H9 (cell line): Measurements from ENCODE around the gene DEPDC5. TPM values are rescaled to one million over a fixed set of nuclear protein-coding genes. Genes with fewer than 3 reads are reported as not detected.
"Not testable (repeated sequence)": the region's sequence is repeated elsewhere in the genome, so short reads cannot be mapped to it uniquely, and the experiment has no call there.

ENCODE experiments used
- DNase-seq: peaks from one replicate; pipeline ENCODE4 v3.0.0-alpha.2; 2017
- H2AFZ ChIP-seq: one replicate; pipeline ENCODE4 v1.6.1; 2013; ENCODE audit warnings: mild to moderate bottlenecking, low read length, control low read depth, moderate library complexity
- H2AK5ac ChIP-seq: 2 replicates; pipeline ENCODE4 v1.6.1; 2013; ENCODE audit warnings: low read length, control low read depth, mixed read lengths; ENCODE audit not compliant: insufficient read length
- H2BK120ac ChIP-seq: one replicate; pipeline ENCODE4 v1.6.1; 2013; ENCODE audit warnings: low read depth, mild to moderate bottlenecking, low read length, control low read depth, inconsistent platforms; ENCODE audit not compliant: poor library complexity, severe bottlenecking
- H2BK12ac ChIP-seq: 2 replicates; pipeline ENCODE4 v1.6.1; 2013; ENCODE audit warnings: low read length, control low read depth, mixed read lengths, low read depth; ENCODE audit not compliant: insufficient read length
- H2BK15ac ChIP-seq: 2 replicates; pipeline ENCODE4 v1.6.1; 2013; ENCODE audit warnings: low read depth, low read length, control low read depth
- H2BK20ac ChIP-seq: one replicate; pipeline ENCODE4 v1.6.1; 2013; ENCODE audit warnings: low read depth, mild to moderate bottlenecking, low read length, control low read depth, inconsistent platforms; ENCODE audit not compliant: poor library complexity, severe bottlenecking
- H2BK5ac ChIP-seq: 2 replicates; pipeline ENCODE4 v1.6.1; 2013; ENCODE audit warnings: low read length, control low read depth, mixed read lengths; ENCODE audit not compliant: insufficient read length
- H3K14ac ChIP-seq: 2 replicates; pipeline ENCODE4 v1.6.1; 2013; ENCODE audit warnings: low read length, control low read depth; ENCODE audit not compliant: insufficient read depth
- H3K18ac ChIP-seq: 2 replicates; pipeline ENCODE4 v1.6.1; 2013; ENCODE audit warnings: low read depth, mild to moderate bottlenecking, mixed read lengths, low read length, control low read depth; ENCODE audit not compliant: insufficient read length
- H3K23ac ChIP-seq: 2 replicates; pipeline ENCODE4 v1.6.1; 2013; ENCODE audit warnings: low read length, control low read depth, mixed read lengths, low read depth; ENCODE audit not compliant: insufficient read length
- H3K23me2 ChIP-seq: 2 replicates; pipeline ENCODE4 v1.6.1; 2013; ENCODE audit warnings: low read depth, mild to moderate bottlenecking, mixed read lengths, low read length, control low read depth; ENCODE audit not compliant: insufficient read length, poor library complexity, severe bottlenecking
- H3K27ac ChIP-seq: 2 replicates; pipeline ENCODE4 v1.5.1; 2013; ENCODE audit warnings: low read length, control low read depth, mixed read lengths, low read depth; ENCODE audit not compliant: insufficient read length
- H3K27me3 ChIP-seq: 2 replicates; pipeline ENCODE4 v1.6.1; 2013; ENCODE audit warnings: low read length, control low read depth, inconsistent platforms; ENCODE audit not compliant: insufficient read depth
- H3K4ac ChIP-seq: 2 replicates; pipeline ENCODE4 v1.6.1; 2013; ENCODE audit warnings: low read depth, mild to moderate bottlenecking, control low read depth, inconsistent platforms, low read length, moderate library complexity
- H3K4me1 ChIP-seq: 2 replicates; pipeline ENCODE4 v1.6.1; 2013; ENCODE audit warnings: low read length, control low read depth, inconsistent platforms; ENCODE audit not compliant: insufficient read depth
- H3K4me2 ChIP-seq: 2 replicates; pipeline ENCODE4 v1.6.1; 2013; ENCODE audit warnings: low read length, control low read depth, mixed read lengths; ENCODE audit not compliant: insufficient read length, insufficient read depth
- H3K56ac ChIP-seq: 2 replicates; pipeline ENCODE4 v1.6.1; 2013; ENCODE audit warnings: low read depth, mild to moderate bottlenecking, mixed read lengths, low read length, control low read depth; ENCODE audit not compliant: insufficient read length
- H3K79me1 ChIP-seq: 2 replicates; pipeline ENCODE4 v1.6.1; 2013; ENCODE audit warnings: low read depth, mild to moderate bottlenecking, moderate library complexity, low read length, control low read depth, inconsistent platforms; ENCODE audit not compliant: insufficient read depth, poor library complexity, severe bottlenecking
- H3K79me2 ChIP-seq: 2 replicates; pipeline ENCODE4 v1.6.1; 2013; ENCODE audit warnings: low read length, control low read depth, inconsistent platforms; ENCODE audit not compliant: insufficient read depth
- H3K9ac ChIP-seq: 2 replicates; pipeline ENCODE4 v1.6.1; 2013; ENCODE audit warnings: low read length, control low read depth, mixed read lengths; ENCODE audit not compliant: insufficient read length; ENCODE audit errors: extremely low read depth
- H3K9me3 ChIP-seq: one replicate; pipeline ENCODE4 v1.6.1; 2013; ENCODE audit warnings: low read depth, low read length, inconsistent platforms; ENCODE audit not compliant: control insufficient read depth
- H3T11ph ChIP-seq: one replicate; pipeline ENCODE4 v1.6.1; 2013; ENCODE audit warnings: mild to moderate bottlenecking, low read length, control low read depth, inconsistent platforms
- H4K20me1 ChIP-seq: one replicate; pipeline ENCODE4 v1.6.1; 2013; ENCODE audit not compliant: control insufficient read depth, insufficient read length, insufficient read depth
- H4K5ac ChIP-seq: 2 replicates; pipeline ENCODE4 v1.6.1; 2013; ENCODE audit warnings: low read depth, mild to moderate bottlenecking, mixed read lengths, low read length, control low read depth; ENCODE audit not compliant: insufficient read length
- H4K8ac ChIP-seq: replicated peaks from 2 replicates; pipeline ENCODE4 v1.6.1; 2013; ENCODE audit warnings: low read length, control low read depth, mixed read lengths, low read depth; ENCODE audit not compliant: insufficient read length
- H4K91ac ChIP-seq: 2 replicates; pipeline ENCODE4 v1.6.1; 2013; ENCODE audit warnings: low read depth, mild to moderate bottlenecking, moderate library complexity, mixed read lengths, low read length, control low read depth; ENCODE audit not compliant: insufficient read length
- H3K27ac Mint-ChIP-seq, 3 experiments: 2 replicates in 2 of 3; 3 replicates in 1 of 3; pipeline ENCODE4 v1.8.0; 2020 to 2021; ENCODE audit warnings: mixed read lengths in 3 of 3, mild to moderate bottlenecking in 1 of 3, moderate library complexity in 1 of 3
- H3K27me3 Mint-ChIP-seq: 2 replicates; pipeline ENCODE4 v1.8.0; 2021; ENCODE audit warnings: low read depth, mild to moderate bottlenecking, moderate library complexity, mixed read lengths
- H3K36me3 Mint-ChIP-seq, 3 experiments: 2 replicates in 2 of 3; 3 replicates in 1 of 3; pipeline ENCODE4 v1.8.0; 2020 to 2021; ENCODE audit warnings: low read depth in 3 of 3, mixed read lengths in 3 of 3; ENCODE audit not compliant: insufficient read depth in 1 of 3
- H3K4me1 Mint-ChIP-seq, 2 experiments: 2 replicates each; pipeline ENCODE4 v1.8.0; 2020; ENCODE audit warnings: mixed read lengths in 2 of 2
- H3K4me3 Mint-ChIP-seq, 2 experiments: 2 replicates in 1 of 2; 3 replicates in 1 of 2; pipeline ENCODE4 v1.8.0; 2020 to 2021; ENCODE audit warnings: mild to moderate bottlenecking in 2 of 2, mixed read lengths in 2 of 2, moderate library complexity in 1 of 2
- H3K9me3 Mint-ChIP-seq, 2 experiments: 2 replicates in 1 of 2; 3 replicates in 1 of 2; pipeline ENCODE4 v1.8.0; 2020; ENCODE audit warnings: mild to moderate bottlenecking in 2 of 2, mixed read lengths in 2 of 2, moderate library complexity in 1 of 2
- WGBS: extraction: QIAGEN DNeasy Blood & Tissue Kit; methylation state at CpG from one replicate; pipeline ENCODE4 v1.1.7; 2013; ENCODE audit warnings: missing lambda C conversion rate, low lambda C conversion rate, mixed read lengths; ENCODE audit not compliant: insufficient read length; ENCODE audit errors: extremely low coverage; 5-methylcytosine and 5-hydroxymethylcytosine counted together
- total RNA-seq: library from RNA; stranded (reverse); gene quantifications from 2 replicates; pipeline ENCODE4 v1.2.1, GENCODE V29; 2021
- TF ChIP-seq, protein P1 (sequence below): fragments of 200-600 bp; sonication (generic); conservative IDR thresholded peaks from 3 replicates; pipeline ENCODE4 v1.8.0; 2021; ENCODE audit warnings: antibody characterized with exemption, mild to moderate bottlenecking

Gene DEPDC5
- total RNA-seq, 1 experiment from 2014 or later = 29.2 TPM

DNA sequence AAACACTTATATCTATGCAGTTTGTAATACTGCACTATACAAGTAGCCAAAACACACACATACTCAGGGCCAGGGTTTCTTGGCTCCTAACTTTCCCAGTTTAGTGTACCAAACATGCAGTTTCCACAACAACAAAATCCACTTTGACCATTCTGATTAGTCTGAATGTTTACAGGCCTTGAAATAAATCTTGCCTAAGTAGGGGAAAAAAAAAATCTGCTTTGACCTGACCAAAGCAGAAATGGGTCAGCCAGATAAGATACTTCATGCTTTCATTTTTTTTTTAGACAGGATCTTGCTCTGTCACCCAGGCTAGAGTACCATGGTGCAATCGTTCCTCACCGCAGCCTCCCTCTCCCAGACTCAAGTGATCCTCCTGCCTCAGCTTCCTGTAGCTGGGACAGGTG is 14.0 kb upstream of the DEPDC5 start:
- Histone ChIP-seq H3K14ac (no peak overlapping the region), H2BK12ac (no peak overlapping the region), H2AFZ (no peak overlapping the region), H3K9ac (no peak overlapping the region), H3K4ac (no peak overlapping the region), H3K9me3 (no peaks in the 10 kb centered on the region), H4K91ac (no peak overlapping the region), H3K79me1 (peaks cover 5% of the 10 kb centered on the region), H3K79me2 (peaks cover 2% of the 10 kb centered on the region; the same call in 1 of the 2 replicates), H3K4me2 (no peak overlapping the region), H2AK5ac (no peak overlapping the region), H3K23ac (no peak overlapping the region), H2BK20ac (no peak overlapping the region), H4K20me1 (no peaks in the 10 kb centered on the region), H3K4me1 (no peaks in the 10 kb centered on the region), H2BK5ac (no peak overlapping the region), H3K56ac (no peak overlapping the region), H3T11ph (no peak overlapping the region), H3K23me2 (no peaks in the 10 kb centered on the region), H3K27me3 (no peaks in the 10 kb centered on the region), H3K27ac (no peak overlapping the region), H4K5ac (no peak overlapping the region), H4K8ac (no peak overlapping the region), H3K18ac (no peak overlapping the region), H2BK15ac (no peak overlapping the region), H2BK120ac (no peak overlapping the region)
- Mint-ChIP-seq H3K9me3 (no peaks in the 10 kb centered on the region), H3K4me3 (no peak overlapping the region), H3K27me3 (no peaks in the 10 kb centered on the region), H3K27ac (peak overlapping the region in 1 of 3 experiments; percentile 17; a peak in 1 of 7 replicates), H3K4me1 (peaks cover 23 to 29% of the 10 kb centered on the region in 2 experiments), H3K36me3 (peaks cover 25 to 80% (median 67%) of the 10 kb centered on the region in 3 experiments)
- no CpG with 5 or more reads among the region's 2 CpGs for WGBS
- TF ChIP-seq, protein P1, sequence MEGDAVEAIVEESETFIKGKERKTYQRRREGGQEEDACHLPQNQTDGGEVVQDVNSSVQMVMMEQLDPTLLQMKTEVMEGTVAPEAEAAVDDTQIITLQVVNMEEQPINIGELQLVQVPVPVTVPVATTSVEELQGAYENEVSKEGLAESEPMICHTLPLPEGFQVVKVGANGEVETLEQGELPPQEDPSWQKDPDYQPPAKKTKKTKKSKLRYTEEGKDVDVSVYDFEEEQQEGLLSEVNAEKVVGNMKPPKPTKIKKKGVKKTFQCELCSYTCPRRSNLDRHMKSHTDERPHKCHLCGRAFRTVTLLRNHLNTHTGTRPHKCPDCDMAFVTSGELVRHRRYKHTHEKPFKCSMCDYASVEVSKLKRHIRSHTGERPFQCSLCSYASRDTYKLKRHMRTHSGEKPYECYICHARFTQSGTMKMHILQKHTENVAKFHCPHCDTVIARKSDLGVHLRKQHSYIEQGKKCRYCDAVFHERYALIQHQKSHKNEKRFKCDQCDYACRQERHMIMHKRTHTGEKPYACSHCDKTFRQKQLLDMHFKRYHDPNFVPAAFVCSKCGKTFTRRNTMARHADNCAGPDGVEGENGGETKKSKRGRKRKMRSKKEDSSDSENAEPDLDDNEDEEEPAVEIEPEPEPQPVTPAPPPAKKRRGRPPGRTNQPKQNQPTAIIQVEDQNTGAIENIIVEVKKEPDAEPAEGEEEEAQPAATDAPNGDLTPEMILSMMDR = no peak
- no peak for DNase-seq

DNA sequence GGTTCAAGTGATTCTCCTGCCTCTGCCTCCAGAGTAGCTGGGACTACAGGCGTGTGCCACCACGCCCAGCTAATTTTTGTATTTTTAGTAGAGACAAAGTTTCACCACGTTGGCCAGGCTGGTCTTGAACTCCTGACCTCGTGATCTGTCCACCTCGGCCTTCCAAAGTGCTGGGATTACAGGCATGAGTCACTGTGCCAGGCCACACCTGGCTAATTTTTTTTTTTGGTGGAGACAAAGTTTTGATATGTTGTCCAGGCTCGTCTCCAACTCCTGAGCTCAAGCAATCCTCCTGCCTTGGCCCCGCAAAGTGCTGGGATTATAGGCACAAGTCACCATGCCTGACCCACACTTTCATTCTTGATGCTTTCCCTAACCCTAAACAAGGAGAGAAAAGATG is 13.5 kb upstream of the DEPDC5 start:
- not testable (repeated sequence) for H3K23me2 ChIP-seq, H3K79me1 ChIP-seq, H3K9me3 ChIP-seq, H3T11ph ChIP-seq, H2BK15ac ChIP-seq, H3K79me2 ChIP-seq, H2BK5ac ChIP-seq, H4K20me1 ChIP-seq, H3K23ac ChIP-seq, DNase-seq, H3K27me3 Mint-ChIP-seq, H3K27ac ChIP-seq, H2BK20ac ChIP-seq, H3K14ac ChIP-seq, H3K4me2 ChIP-seq, H3K4me1 ChIP-seq, H2BK12ac ChIP-seq, H4K5ac ChIP-seq, H3K4me3 Mint-ChIP-seq, H3K56ac ChIP-seq, H2AFZ ChIP-seq, H3K9me3 Mint-ChIP-seq, H3K27me3 ChIP-seq, H4K91ac ChIP-seq, H2AK5ac ChIP-seq, H3K9ac ChIP-seq, H2BK120ac ChIP-seq, H3K18ac ChIP-seq, H4K8ac ChIP-seq, H3K4ac ChIP-seq
- peak overlapping the region; percentile 15 to 52 (median 39); a peak in 5 of 7 replicates for H3K27ac Mint-ChIP-seq
- H3K36me3 Mint-ChIP-seq = peaks cover 25 to 78% (median 65%) of the 10 kb centered on the region in 3 experiments
- peaks cover 25 to 29% of the 10 kb centered on the region in 2 experiments for H3K4me1 Mint-ChIP-seq
- no CpG with 5 or more reads among the region's 7 CpGs for WGBS
